GM19193 (cell line): ENCODE measurements around the gene ZNF432.

Source experiments
- POLR2A ChIP-seq: IDR thresholded peaks from 4 replicates; pipeline ENCODE4 v1.6.1; 2011; ENCODE audit not compliant: insufficient read depth, insufficient read length; ENCODE audit errors: extremely low read depth

The ZNF432 gene

GRCh38 chr19:52048555-52049501 lies at the start of gene ZNF432:
TSS of gene ZNF432 (minus strand) at chr19:52048838. CDS start at chr19:52046868, 1,970 bp downstream.
- peak; percentile 63 for TF ChIP-seq POLR2A

GRCh38 chr19:52095172-52096014 lies 46.8 kb upstream of the ZNF432 start, which contains the start of gene ZNF841:
TSS of gene ZNF841 (minus strand) at chr19:52095765. CDS start at chr19:52084801, 10,964 bp downstream.
- peak; percentile 82 for TF ChIP-seq POLR2A

- TF ChIP-seq POLR2A: no peak
These were observed 46.0 kb upstream of the ZNF432 start for GRCh38 chr19:52094526-52095130.

- TF ChIP-seq POLR2A: no peak
These were observed 37.8 kb upstream of the ZNF432 start for GRCh38 chr19:52086481-52086880.

- no peak for TF ChIP-seq POLR2A
These were observed 21.9 kb upstream of the ZNF432 start for GRCh38 chr19:52070496-52070895.

GRCh38 chr19:52069653-52070052 lies 21.0 kb upstream of the ZNF432 start:
- no peak for TF ChIP-seq POLR2A

- TF ChIP-seq POLR2A: no peak
These were observed 17.7 kb upstream of the ZNF432 start for GRCh38 chr19:52066258-52066863.

GRCh38 chr19:52065399-52065798 lies 16.8 kb upstream of the ZNF432 start:
- TF ChIP-seq POLR2A: no peak

GRCh38 chr19:52039169-52039568 lies 9.5 kb downstream of the ZNF432 start:
- no peak for TF ChIP-seq POLR2A

GRCh38 chr19:52034051-52034728 lies 14.4 kb downstream of the ZNF432 start:
- TF ChIP-seq POLR2A: no peak

- no peak for TF ChIP-seq POLR2A
These were observed 19.9 kb downstream of the ZNF432 start for GRCh38 chr19:52028780-52029123.

GRCh38 chr19:52028027-52028779 lies 20.4 kb downstream of the ZNF432 start, which contains the start of gene ZNF614:
TSS of gene ZNF614 (minus strand) at chr19:52028379. CDS start at chr19:52025745, 2,634 bp downstream.
- peak; percentile 96 for TF ChIP-seq POLR2A

GRCh38 chr19:52022193-52022592 lies 26.4 kb downstream of the ZNF432 start:
- no peak for TF ChIP-seq POLR2A
